Activated T-cell treated with anti-CD3 and anti-CD28 coated beads, Interleukin-2, amount 50 U/mL, for 4 hours (primary cell): ENCODE results near the gene UBAC2. TPM values are rescaled to one million over a fixed set of nuclear protein-coding genes. Genes with fewer than 3 reads are reported as not detected.

Source experiments
- ATAC-seq, 2 donors: fragments of 200-7000 bp; cut with Tn5 transposase; one replicate each; pipeline ENCODE4 v1.10.0; 2021
- DNase-seq: peaks from one replicate; pipeline ENCODE4 v3.0.0-alpha.2; 2020
- H3K27me3 Mint-ChIP-seq: one replicate; pipeline ENCODE4 v1.8.0; 2021; ENCODE audit warnings: low read depth, mixed read lengths
- H3K36me3 Mint-ChIP-seq: one replicate; pipeline ENCODE4 v1.8.0; 2022; ENCODE audit warnings: mixed read lengths; ENCODE audit not compliant: insufficient read depth
- H3K4me1 Mint-ChIP-seq: one replicate; pipeline ENCODE4 v1.8.0; 2021; ENCODE audit warnings: low read depth, mixed read lengths
- H3K4me3 Mint-ChIP-seq: one replicate; pipeline ENCODE4 v1.8.0; 2021; ENCODE audit warnings: mild to moderate bottlenecking, moderate library complexity, mixed read lengths
- H3K9me3 Mint-ChIP-seq: one replicate; pipeline ENCODE4 v1.8.0; 2021; ENCODE audit warnings: mixed read lengths
- total RNA-seq, 3 donors: library from RNA; stranded (reverse); gene quantifications; one replicate each; pipeline ENCODE4 v1.2.1, GENCODE V29; 2021

Gene UBAC2
- total RNA-seq, 3 donors from 2014 or later = 48.5 to 50.4 (median 49.1) TPM

DNA sequence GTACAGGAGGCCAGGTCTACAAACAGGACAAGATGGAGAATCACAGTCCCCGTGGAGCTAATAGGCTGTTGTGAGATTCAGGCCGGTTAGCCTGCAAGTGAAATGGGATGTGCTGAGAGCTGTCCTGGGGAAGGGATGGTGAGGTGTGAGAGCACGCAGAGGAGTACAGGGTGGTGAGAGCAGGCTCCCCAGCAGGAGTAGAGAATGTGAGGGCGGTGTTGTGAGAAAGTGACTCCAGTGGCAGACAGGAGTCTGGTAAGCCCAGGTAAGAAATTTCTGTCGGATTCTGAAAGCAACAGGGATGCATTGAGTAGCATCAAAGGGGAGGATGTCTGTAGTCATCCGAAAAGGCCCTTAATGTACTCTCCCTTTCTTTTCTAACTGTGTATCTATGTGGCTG lies 157.3 kb downstream of the UBAC2 start:
- Mint-ChIP-seq H3K4me1 (peaks cover 95% of the 10 kb centered on the region), H3K9me3 (no peaks in the 10 kb centered on the region), H3K27me3 (no peaks in the 10 kb centered on the region), H3K36me3 (peaks cover 41% of the 10 kb centered on the region), H3K4me3 (peak overlapping the region; percentile 66)
- peak; percentile 30 to 35 for ATAC-seq
- DNase-seq = no peak

DNA sequence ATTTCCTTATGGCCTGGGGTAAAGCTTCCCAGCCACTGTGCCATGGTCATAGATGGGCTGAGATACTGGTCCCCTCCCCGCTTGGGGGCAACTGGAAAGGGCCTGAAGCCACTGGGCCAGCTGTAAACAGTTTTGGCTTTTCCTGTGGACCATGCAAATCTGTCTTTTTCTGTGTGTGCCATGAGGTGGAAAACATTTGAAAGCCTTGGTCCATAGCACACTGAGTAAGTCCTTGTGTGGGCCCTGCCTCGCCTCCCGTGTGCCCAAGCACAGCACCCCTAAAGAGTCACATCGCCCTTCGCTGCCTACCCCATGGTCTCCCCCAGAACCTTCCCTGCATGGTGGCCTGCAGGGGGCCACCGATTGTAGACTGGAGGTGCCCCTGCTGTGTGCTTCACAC lies 158.9 kb downstream of the UBAC2 start:
- Mint-ChIP-seq H3K27me3 (no peaks in the 10 kb centered on the region), H3K9me3 (no peaks in the 10 kb centered on the region), H3K4me3 (no peak overlapping the region), H3K36me3 (peaks cover 35% of the 10 kb centered on the region), H3K4me1 (peaks cover 93% of the 10 kb centered on the region)
- ATAC-seq (no peak), DNase-seq (no peak)

GRCh38 chr13:99360696-99361095 lies 160.0 kb downstream of the UBAC2 start:
- DNase-seq (no peak), ATAC-seq (no peak)
- Mint-ChIP-seq H3K27me3 (no peaks in the 10 kb centered on the region), H3K36me3 (peaks cover 37% of the 10 kb centered on the region), H3K9me3 (no peaks in the 10 kb centered on the region), H3K4me3 (no peak overlapping the region), H3K4me1 (peaks cover 90% of the 10 kb centered on the region)

GRCh38 chr13:99361197-99361596 lies 160.5 kb downstream of the UBAC2 start:
- Mint-ChIP-seq H3K9me3 (no peaks in the 10 kb centered on the region), H3K4me3 (peak overlapping the region; percentile 42), H3K4me1 (peaks cover 90% of the 10 kb centered on the region), H3K27me3 (no peaks in the 10 kb centered on the region), H3K36me3 (peaks cover 33% of the 10 kb centered on the region)
- DNase-seq (no peak), ATAC-seq (no peak)

DNA sequence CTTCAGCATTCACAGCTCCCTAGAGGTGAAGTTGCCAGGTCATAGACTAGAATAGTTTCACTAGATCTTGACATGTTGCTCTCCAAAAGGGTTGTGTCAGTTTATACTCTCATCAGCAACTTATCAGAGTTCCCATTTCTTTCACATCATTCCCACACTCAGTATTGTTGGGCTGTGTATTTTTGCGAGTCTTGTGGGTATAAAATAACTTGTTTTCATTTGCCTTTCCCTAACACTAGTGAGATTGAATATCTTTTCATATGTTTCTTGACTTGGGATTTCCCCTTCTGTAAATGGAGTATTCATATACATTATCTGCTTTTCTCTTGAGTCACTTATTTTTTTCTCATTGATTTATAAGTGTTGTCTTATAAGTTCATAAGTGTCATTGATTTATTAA lies 161.7 kb downstream of the UBAC2 start:
- peak in 1 of 2 donors; percentile 38 for ATAC-seq
- Mint-ChIP-seq H3K27me3 (no peaks in the 10 kb centered on the region), H3K4me1 (peaks cover 88% of the 10 kb centered on the region), H3K4me3 (peak overlapping the region; percentile 1), H3K9me3 (no peaks in the 10 kb centered on the region), H3K36me3 (peaks cover 30% of the 10 kb centered on the region)
- DNase-seq = no peak

- peaks cover 90% of the 10 kb centered on the region for H3K4me1 Mint-ChIP-seq
- no peak for DNase-seq
- H3K36me3 Mint-ChIP-seq = peaks cover 35% of the 10 kb centered on the region
- no peak for ATAC-seq
- H3K9me3 Mint-ChIP-seq = no peaks in the 10 kb centered on the region
- H3K4me3 Mint-ChIP-seq = no peak overlapping the region
- H3K27me3 Mint-ChIP-seq = no peaks in the 10 kb centered on the region
Observed at GRCh38 chr13:99363391-99363790, 162.7 kb downstream of the UBAC2 start.

DNA sequence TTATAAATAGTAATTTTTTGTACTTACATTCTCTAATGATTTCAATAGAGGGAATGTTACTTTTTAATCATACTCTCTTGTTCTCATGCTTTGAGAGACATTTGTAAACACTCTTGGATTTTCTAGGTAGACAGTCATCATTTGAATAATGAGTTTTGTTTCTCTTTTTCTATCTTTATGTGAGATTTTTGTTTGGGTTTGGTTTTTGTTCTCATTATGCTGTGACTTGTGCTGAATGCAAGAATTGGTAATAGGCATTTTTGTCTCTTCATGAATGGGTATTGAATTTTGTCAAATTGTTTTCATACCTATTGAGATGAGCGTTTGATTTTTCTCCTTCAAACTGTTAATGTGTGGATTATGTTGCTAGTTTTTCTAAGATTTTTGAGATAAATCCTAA lies 163.3 kb downstream of the UBAC2 start:
- DNase-seq = no peak
- no peak overlapping the region for H3K4me3 Mint-ChIP-seq
- no peaks in the 10 kb centered on the region for H3K9me3 Mint-ChIP-seq
- peaks cover 87% of the 10 kb centered on the region for H3K4me1 Mint-ChIP-seq
- peak; percentile 29 to 32 for ATAC-seq
- peaks cover 30% of the 10 kb centered on the region for H3K36me3 Mint-ChIP-seq
- H3K27me3 Mint-ChIP-seq = no peaks in the 10 kb centered on the region

- DNase-seq (no peak), ATAC-seq (no peak)
- Mint-ChIP-seq H3K4me3 (peak overlapping the region; percentile 30), H3K27me3 (no peaks in the 10 kb centered on the region), H3K36me3 (peaks cover 26% of the 10 kb centered on the region), H3K9me3 (no peaks in the 10 kb centered on the region), H3K4me1 (peaks cover 86% of the 10 kb centered on the region)
Observed at GRCh38 chr13:99366075-99366987, 165.7 kb downstream of the UBAC2 start.

DNA sequence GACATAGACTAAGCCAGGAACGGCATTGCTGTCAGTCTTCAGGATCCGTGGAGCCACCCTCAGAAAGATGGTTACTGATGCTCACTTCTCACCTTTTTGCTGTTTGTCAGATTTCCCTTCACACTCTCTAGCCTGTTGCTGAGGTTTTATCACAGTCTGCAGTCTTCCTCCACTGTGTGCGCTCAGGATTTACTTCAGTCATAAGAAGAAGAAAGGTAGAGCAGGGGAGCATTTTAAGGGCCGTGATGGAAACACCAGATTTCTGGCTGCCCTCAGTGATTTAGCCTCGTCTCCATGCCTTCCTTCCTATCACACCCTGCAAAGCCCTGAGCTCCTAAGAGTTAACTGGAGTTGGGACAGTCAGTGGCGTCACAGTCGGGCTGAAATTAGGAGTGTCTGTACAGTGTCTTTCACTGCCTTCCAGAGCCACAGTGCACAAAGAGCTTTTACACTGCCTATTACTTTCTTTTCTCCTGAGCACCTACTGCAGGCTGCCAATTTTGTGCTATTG lies 166.5 kb downstream of the UBAC2 start:
- no peak for DNase-seq
- Mint-ChIP-seq H3K9me3 (no peaks in the 10 kb centered on the region), H3K36me3 (peaks cover 31% of the 10 kb centered on the region), H3K27me3 (no peaks in the 10 kb centered on the region), H3K4me1 (peaks cover 86% of the 10 kb centered on the region), H3K4me3 (peak overlapping the region; percentile 70)
- no peak for ATAC-seq

DNA sequence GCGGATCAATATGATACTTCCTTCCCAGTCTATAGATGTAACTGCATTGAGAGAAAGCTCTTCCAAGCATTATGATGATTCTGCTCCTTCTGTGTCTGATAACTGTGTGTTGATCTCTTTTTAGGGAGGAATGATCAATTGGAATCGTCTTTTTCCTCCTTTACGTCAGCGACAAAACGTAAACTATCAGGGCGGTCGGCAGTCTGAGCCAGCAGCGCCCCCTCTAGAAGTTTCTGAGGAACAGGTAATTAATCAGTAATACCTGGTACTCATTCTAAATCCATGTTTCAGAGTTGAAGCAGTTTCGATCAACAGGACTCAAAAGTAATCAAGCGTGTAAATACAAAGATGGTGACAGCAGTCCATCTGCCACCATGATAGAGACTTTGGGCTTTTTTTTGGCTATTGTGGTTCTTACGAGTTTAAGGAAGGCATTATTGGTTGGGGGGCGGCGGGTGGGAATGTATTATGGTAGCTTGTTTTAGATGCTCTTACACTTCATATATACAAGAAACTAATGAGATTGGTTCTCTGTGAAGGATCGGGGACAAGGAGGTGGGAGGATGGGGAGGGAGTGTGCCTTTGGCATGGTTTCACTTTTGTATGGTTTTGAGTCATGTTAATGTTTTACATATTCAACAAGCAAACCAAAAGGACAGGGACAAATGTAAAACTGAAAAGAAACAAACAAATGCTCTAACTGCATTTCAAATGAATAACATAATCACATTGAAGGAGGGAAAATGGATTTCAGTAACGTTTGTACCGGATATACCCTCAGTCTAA lies 167.2 kb downstream of the UBAC2 start:
- Mint-ChIP-seq H3K4me3 (peak overlapping the region; percentile 70), H3K36me3 (peaks cover 33% of the 10 kb centered on the region), H3K27me3 (no peaks in the 10 kb centered on the region), H3K4me1 (peaks cover 86% of the 10 kb centered on the region), H3K9me3 (no peaks in the 10 kb centered on the region)
- ATAC-seq (no peak), DNase-seq (no peak)

DNA sequence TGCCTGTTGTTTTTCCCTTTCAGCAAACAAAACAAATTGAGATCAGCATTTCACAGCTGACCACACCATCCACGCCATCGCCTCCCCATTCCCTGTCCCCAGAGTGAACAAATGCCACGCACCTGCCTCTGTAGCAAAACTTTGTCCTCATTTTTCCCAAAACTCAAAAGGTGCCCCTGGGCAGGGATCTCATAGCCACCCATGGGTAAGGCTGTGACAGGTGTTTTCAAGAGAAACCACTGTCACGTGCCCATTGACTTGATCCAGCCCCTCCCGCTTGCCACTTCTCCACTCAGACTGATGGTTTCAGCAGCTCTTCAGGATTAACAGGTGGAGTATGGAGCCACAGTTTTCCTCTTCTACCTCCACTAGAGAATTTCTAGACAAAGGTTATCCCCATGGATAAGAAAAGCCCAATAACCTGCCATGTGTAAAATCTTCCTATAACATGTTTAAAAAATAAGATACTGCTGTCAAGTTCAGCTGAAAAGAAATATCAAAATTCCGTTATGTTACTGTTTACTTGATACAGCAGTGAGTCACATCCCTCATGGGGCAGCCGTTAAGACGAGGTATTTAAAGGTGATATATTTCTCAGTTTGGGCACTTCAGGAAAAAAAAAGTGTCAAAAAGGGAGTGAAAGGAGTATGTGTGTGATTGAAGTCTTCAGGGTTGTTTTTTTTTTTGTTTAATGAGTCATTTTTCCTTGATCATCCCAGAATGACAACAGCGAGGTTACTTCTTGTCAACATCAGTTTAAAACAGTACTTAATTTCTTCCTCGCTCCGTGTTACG lies 170.0 kb downstream of the UBAC2 start:
- no peak for DNase-seq

GRCh38 chr13:99371956-99372355 lies 171.3 kb downstream of the UBAC2 start:
- peak overlapping the region; percentile 49 for H3K4me3 Mint-ChIP-seq
- peaks cover 43% of the 10 kb centered on the region for H3K36me3 Mint-ChIP-seq

More for the DNA sequence above, 170.0 kb downstream of the UBAC2 start:
- ATAC-seq = peak; percentile 64 to 67
- Mint-ChIP-seq H3K4me1 (peaks cover 91% of the 10 kb centered on the region), H3K36me3 (peaks cover 41% of the 10 kb centered on the region), H3K9me3 (no peaks in the 10 kb centered on the region), H3K27me3 (no peaks in the 10 kb centered on the region), H3K4me3 (peak overlapping the region; percentile 30)

GRCh38 chr13:99373436-99373835 lies 172.8 kb downstream of the UBAC2 start:
- no peak overlapping the region for H3K4me3 Mint-ChIP-seq

More at GRCh38 chr13:99371956-99372355, 171.3 kb downstream of the UBAC2 start:
- no peaks in the 10 kb centered on the region for H3K27me3 Mint-ChIP-seq
- ATAC-seq = peak; percentile 52 to 64
- H3K4me1 Mint-ChIP-seq = peaks cover 92% of the 10 kb centered on the region
- no peaks in the 10 kb centered on the region for H3K9me3 Mint-ChIP-seq
- peak; percentile 55 for DNase-seq

More at GRCh38 chr13:99373436-99373835, 172.8 kb downstream of the UBAC2 start:
- Mint-ChIP-seq H3K27me3 (no peaks in the 10 kb centered on the region), H3K9me3 (no peaks in the 10 kb centered on the region), H3K36me3 (peaks cover 37% of the 10 kb centered on the region), H3K4me1 (peaks cover 86% of the 10 kb centered on the region)
- ATAC-seq (no peak), DNase-seq (no peak)
